ENCODE results near the gene USP26.
"Not testable (repeated sequence)": the region's sequence is repeated elsewhere in the genome, so short reads cannot be mapped to it uniquely, and the experiment has no call there.

USP26 gene

GRCh38 chrX:133042260-133042659 lies 54.6 kb downstream of the USP26 start:
- DNase-seq (ENCODE audit: low spot score), result no peak
- FAIRE-seq, result no peak

- DNase-seq (ENCODE audit: low spot score), result no peak
- no peak for FAIRE-seq
These were observed 63.9 kb downstream of the USP26 start for GRCh38 chrX:133033010-133033409.

- DNase-seq (ENCODE audit: low spot score) (no peak), FAIRE-seq (no peak)
These were observed 78.7 kb downstream of the USP26 start for GRCh38 chrX:133018229-133018628.

- DNase-seq (ENCODE audit: low spot score) (no peak), FAIRE-seq (no peak)
These were observed 89.5 kb downstream of the USP26 start for GRCh38 chrX:133007458-133007857.

GRCh38 chrX:133005616-133006015 lies 91.3 kb downstream of the USP26 start:
- DNase-seq (ENCODE audit: low spot score) (no peak), FAIRE-seq (no peak)

GRCh38 chrX:133005042-133005441 lies 91.9 kb downstream of the USP26 start:
- DNase-seq (ENCODE audit: low spot score) (peak; percentile 14), FAIRE-seq (no peak)

GRCh38 chrX:132999209-132999608 lies 97.7 kb downstream of the USP26 start:
- DNase-seq (ENCODE audit: low spot score), result no peak
- no peak for FAIRE-seq

- DNase-seq (ENCODE audit: low spot score) (no peak), FAIRE-seq (no peak)
These were observed 106.1 kb downstream of the USP26 start for GRCh38 chrX:132990835-132991234.

GRCh38 chrX:132986556-132986955 lies 110.4 kb downstream of the USP26 start:
- no peak for FAIRE-seq

GRCh38 chrX:132984058-132984650 lies 112.8 kb downstream of the USP26 start:
- DNase-seq (ENCODE audit: low spot score), result no peak

More at GRCh38 chrX:132986556-132986955, 110.4 kb downstream of the USP26 start:
- DNase-seq (ENCODE audit: low spot score), result no peak

GRCh38 chrX:132983496-132983895 lies 113.4 kb downstream of the USP26 start:
- no peak for DNase-seq (ENCODE audit: low spot score)
- FAIRE-seq, result no peak

More at GRCh38 chrX:132984058-132984650, 112.8 kb downstream of the USP26 start:
- FAIRE-seq, result no peak

GRCh38 chrX:132980035-132980434 lies 116.9 kb downstream of the USP26 start:
- not testable (repeated sequence) for FAIRE-seq; DNase-seq (ENCODE audit: low spot score)
